Activated CD4-positive, alpha-beta T cell treated with anti-CD3 and anti-CD28 coated beads for 4 hours (primary cell): Measurements from ENCODE around the gene SH3D19.

ENCODE experiments used
- DNase-seq, 2 donors: peaks; one replicate each; pipeline ENCODE4 v3.0.0-alpha.2; 2020

SH3D19 gene

DNA sequence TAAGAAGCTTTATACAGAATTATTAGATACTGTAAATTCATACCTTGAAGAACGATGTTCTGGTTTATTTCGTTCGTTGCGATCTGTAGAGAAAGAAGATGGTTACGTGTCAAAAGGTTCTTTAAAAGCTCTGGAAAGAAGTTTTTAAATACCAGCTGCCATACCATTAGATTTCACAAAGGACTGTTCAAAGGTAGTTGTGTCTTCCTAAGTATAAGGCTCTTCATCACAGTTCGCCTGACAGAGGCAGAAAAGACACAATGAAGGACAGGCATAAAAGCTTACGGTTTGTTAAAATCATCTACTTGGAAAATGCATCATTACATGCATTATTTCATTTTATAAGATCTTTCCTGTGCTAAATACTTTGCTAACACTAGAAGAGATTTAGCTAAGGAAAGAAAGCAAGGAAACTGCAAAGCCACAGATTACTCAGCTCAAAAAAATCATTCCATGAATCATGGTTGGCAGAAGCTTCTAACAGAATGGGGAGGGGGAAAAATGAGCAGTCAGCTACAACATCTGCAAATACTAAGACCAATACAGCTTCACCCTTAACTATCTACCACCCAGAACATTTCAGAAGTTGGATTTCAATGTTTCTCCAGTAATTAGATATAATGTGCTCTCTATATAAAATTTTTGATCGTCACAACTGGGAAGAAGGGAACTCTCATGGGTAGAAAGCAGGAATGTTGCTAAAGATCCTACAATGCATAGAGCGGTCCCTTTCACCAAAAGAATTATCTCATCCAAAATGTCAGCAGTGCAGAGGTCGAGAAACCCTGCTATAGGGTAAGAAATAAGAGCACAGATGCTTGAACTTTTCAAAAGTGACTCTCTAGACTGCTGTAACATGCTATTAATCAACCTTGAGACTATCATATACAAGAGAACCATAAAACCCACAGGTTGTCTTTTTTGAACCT is 99.1 kb downstream of the SH3D19 start:
- no peak for DNase-seq

DNA sequence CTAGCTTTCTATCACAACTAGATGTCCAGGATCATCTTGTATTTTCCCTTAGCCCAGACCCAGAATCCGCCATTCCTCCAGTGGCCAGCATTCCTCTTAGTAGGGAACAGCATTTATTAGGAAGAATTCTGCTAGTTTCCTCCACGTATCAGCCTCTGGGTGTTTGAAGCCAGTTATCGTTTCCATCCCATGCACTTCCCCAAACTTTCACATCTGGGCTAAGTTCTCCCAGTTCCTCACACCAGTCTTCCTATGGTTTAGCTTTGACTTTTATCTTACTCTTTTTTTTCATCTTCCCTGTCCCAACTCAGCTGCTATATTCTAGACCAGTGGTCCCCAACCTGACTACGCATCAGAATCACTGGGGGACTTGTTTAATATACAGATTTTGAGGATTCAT is 101.9 kb downstream of the SH3D19 start:
- DNase-seq, result no peak

- no peak for DNase-seq
Measured at GRCh38 chr4:151219948-151220347, 105.5 kb downstream of the SH3D19 start.

GRCh38 chr4:151219091-151219490 is 106.3 kb downstream of the SH3D19 start:
- DNase-seq, result no peak

GRCh38 chr4:151218343-151218742 is 107.1 kb downstream of the SH3D19 start:
- DNase-seq, result no peak

DNA sequence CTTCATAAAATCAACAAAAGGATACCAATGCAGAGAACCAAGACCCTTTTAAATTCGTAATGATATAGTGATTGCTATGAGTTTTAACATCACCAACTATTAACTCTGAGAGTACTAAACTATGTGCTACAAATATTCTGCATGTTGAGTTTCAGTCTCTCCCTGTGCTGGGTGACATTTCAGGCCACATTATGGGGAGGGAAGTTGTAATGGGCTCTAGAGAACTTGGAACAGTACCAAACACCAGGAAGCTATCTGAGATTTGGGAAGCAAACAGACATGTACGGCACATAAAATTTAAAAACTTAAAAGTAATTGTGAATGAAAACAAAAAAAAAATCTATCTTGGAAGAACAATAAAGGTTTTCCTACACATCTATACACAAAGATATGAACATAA is 108.1 kb downstream of the SH3D19 start:
- DNase-seq, result no peak

DNA sequence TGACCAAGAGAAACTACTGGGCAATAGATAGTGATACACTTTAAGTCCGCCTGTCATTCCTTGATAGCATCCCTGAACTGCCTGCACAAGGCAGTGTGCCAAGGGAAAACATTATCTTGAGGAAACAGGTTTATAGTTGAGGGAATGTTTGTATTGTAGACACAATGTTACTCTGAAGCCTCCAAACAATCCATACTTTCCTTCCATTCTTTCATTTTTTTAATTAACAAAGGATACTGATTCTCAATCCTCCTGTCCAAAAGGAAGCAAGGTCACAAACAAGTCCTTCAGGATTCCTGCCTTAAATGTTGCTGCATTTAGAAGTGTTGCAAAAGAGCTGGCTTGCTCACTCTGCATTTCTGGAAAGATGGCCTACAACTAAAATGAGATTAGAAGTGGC is 110.1 kb downstream of the SH3D19 start:
- DNase-seq, result no peak

- DNase-seq, result no peak
Measured at GRCh38 chr4:151207868-151208267, 117.5 kb downstream of the SH3D19 start.

- DNase-seq, result no peak
Measured at GRCh38 chr4:151207186-151207585, 118.2 kb downstream of the SH3D19 start.

GRCh38 chr4:151206241-151207005 is 119.0 kb downstream of the SH3D19 start:
- no peak for DNase-seq

DNA sequence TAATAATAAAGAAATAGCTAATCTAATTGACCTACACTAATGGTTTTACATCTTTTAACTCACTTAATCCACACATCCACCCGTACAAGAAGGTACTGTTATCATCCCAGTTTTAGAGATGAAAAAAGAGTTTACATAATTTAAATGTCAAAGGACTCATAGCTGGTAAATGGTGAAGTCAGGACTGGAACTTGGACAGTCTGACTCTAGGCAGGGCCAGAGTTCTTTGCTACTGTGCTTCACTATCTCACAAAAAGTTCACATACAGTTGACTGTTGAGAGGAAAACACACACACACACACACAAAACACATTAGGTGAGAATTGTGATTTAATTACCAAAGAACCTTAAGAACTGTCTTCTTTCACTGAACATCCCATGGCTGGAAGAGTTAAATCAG is 119.7 kb downstream of the SH3D19 start:
- no peak for DNase-seq

DNA sequence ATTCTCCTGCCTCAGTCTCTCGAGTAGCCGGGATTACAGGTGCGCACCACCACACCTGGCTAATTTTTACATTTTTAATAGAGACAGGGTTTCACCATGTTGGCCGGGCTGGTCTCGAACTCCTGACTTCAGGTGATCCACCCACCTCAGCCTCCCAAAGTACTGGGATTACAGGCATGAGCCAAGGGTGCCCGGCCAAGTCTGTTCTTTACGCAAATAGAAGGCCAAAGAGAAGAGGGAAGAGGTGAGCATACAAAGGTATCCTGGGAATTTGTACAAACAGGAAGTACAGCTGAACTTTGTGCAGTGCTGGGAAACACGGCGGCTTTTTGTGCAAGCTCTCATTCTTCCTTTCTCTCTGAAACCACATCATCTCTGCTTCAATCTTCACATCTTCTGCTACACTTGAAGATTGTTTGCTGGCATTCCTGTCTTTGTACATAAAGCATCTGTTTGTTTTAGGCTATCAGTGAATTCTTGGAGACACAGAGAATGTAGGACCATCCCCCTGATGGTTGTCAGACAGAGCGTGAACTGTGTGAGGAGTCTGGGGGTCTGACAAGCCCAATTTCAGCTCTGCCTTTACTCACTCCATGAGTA is 120.4 kb downstream of the SH3D19 start:
- DNase-seq, result no peak

- DNase-seq, result no peak
Measured at GRCh38 chr4:151202851-151203455, 122.5 kb downstream of the SH3D19 start.

GRCh38 chr4:151202381-151202780 is 123.0 kb downstream of the SH3D19 start:
- DNase-seq, result no peak

DNA sequence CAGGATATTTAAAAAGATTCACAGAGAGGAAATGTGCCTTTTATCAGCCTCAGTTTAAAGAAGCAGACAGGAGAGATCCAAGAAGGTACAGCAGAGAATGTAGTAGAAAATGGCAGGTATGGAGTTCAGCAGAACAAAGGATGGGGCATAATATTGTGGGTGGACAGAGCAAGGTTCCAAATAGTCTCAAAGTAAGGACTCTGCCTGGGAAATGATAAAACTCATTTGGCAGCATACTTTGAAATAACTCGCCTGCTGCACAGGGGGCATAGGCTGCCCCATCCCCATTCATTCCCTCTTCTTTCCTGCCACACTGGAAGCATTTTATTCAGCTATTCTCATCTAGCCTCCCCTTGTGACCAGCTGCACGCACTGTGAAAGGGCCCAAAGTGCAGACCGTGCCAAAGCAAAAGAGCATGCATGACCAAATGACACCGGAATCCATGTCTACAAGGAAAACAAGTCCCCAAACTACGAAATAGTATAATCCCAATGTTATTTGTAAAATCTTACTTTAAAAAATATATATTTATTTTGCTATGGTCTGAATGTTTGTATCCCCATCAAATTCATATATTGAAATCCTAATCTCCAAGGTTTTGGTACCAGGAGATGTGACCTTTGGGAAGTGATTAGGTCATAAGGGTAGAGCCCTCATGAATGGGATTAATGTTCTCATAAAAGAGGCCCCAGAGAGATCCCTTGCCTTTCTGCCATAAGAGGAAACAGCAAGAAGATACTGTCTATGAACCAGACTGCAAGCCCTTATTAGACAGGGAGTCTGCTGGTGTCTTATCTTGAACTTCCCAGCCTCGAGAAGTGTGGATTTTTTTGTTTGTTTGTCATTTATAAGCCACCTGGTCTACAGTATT is 125.8 kb downstream of the SH3D19 start:
- DNase-seq, result no peak

GRCh38 chr4:151198748-151199147 is 126.7 kb downstream of the SH3D19 start:
- no peak for DNase-seq

GRCh38 chr4:151197247-151197646 is 128.2 kb downstream of the SH3D19 start:
- no peak for DNase-seq

DNA sequence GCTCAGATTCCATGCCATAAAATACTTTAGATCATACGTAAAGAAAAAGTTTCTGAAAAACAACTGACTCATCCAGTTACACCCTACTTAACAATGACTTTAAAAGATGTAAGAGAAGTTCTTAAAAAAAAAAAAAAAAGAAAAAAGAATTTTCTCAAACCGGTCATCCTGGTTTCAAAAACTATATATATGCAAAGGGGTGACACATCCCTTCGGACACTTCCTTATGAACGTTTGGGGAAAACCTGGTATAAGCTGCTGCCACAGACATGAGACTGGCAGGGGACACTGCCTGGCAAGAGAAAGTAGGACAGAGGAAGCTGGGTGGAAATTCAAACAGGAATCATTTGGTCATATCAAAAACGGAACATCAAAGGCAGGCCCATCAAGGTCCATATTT is 129.6 kb downstream of the SH3D19 start:
- DNase-seq, result no peak

DNA sequence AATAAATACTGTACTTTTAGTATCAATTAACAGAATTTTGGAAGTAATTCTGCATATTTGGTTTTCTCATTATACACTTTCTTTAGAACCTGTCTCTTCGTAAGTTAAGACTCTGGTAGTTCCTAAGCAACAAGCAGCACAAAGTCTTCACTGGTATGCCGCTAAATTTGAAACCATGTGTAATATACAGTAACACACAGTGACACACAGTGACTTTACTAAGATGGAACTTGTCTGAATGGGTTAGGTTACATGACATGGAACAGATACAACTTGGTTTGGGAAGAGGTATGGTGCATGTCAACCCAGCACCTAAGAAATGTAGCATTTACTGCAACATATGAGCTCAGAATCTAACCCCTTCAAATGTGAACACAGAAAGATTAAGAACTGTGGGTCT is 132.0 kb downstream of the SH3D19 start:
- DNase-seq, result no peak

- DNase-seq, result no peak
Measured at GRCh38 chr4:151192556-151193235, 132.7 kb downstream of the SH3D19 start.
